ENCODE data around the gene PRSS57. TPM values are rescaled to one million over a fixed set of nuclear protein-coding genes. Genes with fewer than 3 reads are reported as not detected.

Gene PRSS57
- total RNA-seq, 2 experiments from 2014 or later: 0.59 TPM; not detected in 1

DNA sequence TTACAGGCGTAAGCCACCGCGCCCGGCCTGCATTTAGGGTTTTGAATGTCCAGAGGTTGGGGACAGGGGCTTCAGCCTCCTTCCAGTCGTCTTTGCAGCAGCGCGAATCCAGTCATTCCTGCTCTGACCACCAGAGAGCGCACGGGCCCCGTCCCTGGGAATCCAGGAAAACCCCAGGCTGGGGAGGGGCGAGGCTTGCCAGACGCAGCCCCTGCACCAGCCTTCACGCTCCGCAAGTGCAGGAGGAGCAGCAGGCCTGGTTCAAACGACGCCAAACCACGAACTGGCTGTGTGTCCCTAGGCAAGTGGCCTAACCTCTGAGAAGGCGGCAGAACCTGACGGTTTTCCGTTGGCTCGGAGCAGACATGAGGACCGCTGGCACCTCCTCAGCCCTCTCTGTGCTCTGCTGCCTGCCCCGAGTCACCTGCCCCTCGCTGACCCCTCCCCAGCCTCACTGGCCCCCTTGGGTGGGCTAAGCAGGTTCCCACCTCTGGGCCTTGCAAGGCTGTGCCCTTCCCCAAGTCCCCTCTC is 30.3 kb downstream of the PRSS57 start:
- Mint-ChIP-seq H3K4me3 (peak overlapping the region; percentile 22), H3K27me3 (peaks cover 12% of the 10 kb centered on the region), H3K27ac (peak overlapping the region; percentile 84), H3K4me1 (peaks cover 26% of the 10 kb centered on the region), H3K9me3 (ENCODE audit: low read depth) (peaks cover 2% of the 10 kb centered on the region), H3K36me3 (peaks cover 3% of the 10 kb centered on the region)
- ATAC-seq: no peak
- CTCF ChIA-PET: interaction anchor here (0.6 to 3.7 kb wide), 7 partner anchors 14 to 132 kb away, joined by 3 to 40 read pairs (median 3); no protein-coding TSS in a partner anchor
- peak; percentile 81 for DNase-seq

DNA sequence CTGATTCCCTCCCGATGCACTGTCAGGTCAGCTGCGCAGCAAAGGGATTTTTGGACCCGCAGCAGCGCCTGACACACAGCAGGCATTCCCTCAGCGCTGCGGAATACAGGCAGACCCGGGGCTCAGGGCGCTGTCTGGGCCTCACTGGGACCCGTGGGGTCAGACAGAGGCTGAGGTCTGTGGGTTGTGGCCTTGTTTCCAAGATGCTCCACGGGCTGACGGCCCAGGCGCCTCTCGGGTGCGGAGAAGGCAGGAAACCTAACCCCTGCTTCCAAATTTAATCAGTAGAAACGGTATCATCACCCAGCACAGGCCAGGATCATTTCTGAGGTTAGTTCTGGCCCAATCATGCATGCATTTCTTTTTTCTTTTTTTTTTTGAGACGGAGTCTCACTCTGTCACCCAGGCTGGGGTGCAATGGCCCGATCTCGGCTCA is 31.6 kb downstream of the PRSS57 start:
- Mint-ChIP-seq H3K4me1 (peaks cover 36% of the 10 kb centered on the region), H3K4me3 (peak overlapping the region; percentile 75), H3K9me3 (ENCODE audit: low read depth) (no peaks in the 10 kb centered on the region), H3K36me3 (peaks cover 5% of the 10 kb centered on the region), H3K27me3 (peaks cover 5% of the 10 kb centered on the region), H3K27ac (peak overlapping the region; percentile 84)
- no peak for ATAC-seq
- no peak for DNase-seq
- CTCF ChIA-PET: interaction anchor here (0.6 to 3.7 kb wide), 6 partner anchors 16 to 413 kb away, joined by 3 to 40 read pairs (median 4); no protein-coding TSS in a partner anchor

DNA sequence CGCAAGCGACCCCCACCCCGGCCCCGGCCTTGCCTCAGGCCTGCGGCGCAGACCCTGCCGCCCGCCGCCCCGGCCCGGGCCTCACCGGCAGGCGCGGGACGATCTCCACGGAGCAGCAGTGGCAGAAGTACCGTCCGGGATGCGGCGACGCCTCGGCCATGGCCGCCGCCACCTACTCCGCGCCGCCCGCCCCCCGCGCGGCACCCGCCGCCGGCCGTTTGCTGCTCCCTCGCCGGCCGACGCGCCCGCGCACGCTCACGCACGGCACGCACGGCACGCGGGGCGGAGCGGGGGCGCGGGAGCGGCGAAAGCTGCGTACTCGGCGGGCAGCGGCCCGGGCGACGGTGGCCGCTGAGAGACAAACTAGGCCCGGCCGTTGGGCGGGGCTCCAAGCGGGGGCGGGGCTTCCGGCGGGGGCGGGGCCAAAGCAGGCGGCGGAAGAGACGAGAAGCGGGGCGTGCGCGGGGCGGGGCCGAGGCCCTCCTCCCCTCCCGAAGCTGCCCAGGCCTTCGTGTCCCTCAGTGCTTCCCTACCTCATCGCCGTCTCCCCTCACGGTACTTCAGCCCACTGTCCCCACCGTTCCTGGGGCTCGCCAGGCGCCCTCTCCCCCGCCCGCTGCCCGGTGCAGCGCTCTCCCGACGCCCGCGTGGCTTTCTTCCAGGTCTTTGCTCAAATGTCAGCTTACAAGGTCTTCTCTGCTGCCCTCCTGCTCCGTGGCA is 32.1 kb downstream of the PRSS57 start, which contains the start of gene RNF126:
TSS of gene RNF126 (minus strand) at position 253 of the 720 bp plus-strand sequence. CDS start at position 160, 93 bp downstream.
- Mint-ChIP-seq H3K27me3 (no peaks in the 10 kb centered on the region), H3K27ac (peak within 1 kb of the TSS; percentile 95), H3K36me3 (peaks cover 5% of the 10 kb centered on the region), H3K4me3 (peak within 1 kb of the TSS; percentile 94), H3K4me1 (peaks cover 40% of the 10 kb centered on the region), H3K9me3 (ENCODE audit: low read depth) (no peaks in the 10 kb centered on the region)
- ATAC-seq (peak; percentile 65), DNase-seq (peak; percentile 95)
- CTCF ChIA-PET: interaction anchor here (0.6 to 3.7 kb wide), 6 partner anchors 17 to 414 kb away, joined by 3 to 40 read pairs (median 4); no protein-coding TSS in a partner anchor

DNA sequence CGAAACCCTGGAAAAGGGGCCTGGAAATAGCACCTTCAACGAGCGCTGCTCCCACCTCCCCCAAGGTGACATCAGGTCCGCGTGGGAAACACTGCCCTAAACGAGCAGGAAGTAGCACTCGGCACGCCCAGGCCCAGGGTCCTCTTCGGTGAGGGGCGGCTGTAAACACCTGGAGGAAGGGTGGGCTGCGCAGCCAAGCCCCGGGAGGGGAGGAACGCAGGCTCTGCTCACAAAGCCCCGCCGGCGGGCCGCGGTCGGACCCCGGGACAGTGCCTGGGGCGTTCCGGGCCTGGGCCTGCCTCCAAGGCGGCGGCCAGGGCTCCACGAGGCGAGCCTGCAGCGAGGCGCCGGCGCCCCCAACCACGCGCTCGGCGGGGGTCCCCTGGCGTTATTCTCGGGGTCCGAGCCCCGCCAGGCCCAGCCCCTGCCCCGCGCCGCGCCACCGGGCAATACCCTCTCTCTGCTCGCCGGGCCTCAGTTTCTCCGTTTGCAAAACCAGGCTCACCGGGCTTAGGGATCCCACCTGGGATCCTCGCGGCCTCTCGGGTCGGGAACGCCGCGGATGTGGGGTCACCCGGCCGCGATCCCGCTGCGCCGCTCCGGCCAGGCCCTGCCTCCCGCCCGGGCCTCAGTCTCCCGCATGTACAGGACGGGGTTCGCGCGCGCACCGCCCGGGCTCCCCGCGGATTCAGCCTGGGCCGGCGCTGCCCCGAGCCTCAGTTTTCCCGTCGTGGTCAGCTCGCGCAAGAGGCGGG is 32.9 kb downstream of the PRSS57 start:
- CTCF ChIA-PET: interaction anchor here (1.4 to 3.7 kb wide), 5 partner anchors 17 to 152 kb away, joined by 3 to 40 read pairs (median 6); no protein-coding TSS in a partner anchor

DNA sequence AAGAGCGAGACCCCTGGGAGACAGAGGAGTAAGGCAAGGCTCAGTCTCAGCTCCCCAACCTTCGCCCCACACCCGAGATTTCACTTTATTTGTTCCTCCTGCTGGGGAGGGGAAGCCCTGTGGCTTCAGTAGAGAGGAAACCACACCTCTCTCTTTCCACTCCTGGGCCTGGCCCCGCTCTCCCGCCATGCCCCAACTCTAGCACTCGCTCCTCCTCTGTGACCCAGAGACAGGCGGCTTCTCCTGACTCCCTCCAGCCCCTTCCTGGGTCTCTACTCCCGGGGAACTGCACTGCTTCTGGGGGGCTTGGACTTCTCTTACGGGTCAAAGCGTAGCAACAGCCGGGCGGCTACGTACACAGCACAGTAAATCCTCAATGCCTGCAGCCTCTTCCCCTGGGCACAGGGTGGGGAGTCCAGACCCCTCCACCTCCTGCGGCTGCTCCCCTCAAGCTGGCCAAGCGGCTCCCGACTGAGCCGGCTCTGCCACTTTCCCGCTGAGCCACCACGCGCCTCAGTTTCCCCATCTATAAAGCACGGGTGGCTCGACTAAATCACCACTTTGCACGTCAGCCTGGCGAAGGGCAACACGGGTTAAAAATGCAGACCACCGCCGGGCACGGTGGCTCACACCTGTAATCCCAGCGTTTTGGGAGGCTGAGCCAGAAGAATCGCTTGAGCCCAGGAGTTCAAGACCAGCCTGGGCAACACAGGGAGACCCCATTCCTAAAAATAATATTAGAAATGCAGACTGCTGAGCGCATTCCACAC is 33.6 kb downstream of the PRSS57 start:
- Mint-ChIP-seq H3K4me3 (peak overlapping the region; percentile 94), H3K36me3 (peaks cover 5% of the 10 kb centered on the region), H3K9me3 (ENCODE audit: low read depth) (no peaks in the 10 kb centered on the region), H3K27ac (peak overlapping the region; percentile 95), H3K27me3 (no peaks in the 10 kb centered on the region), H3K4me1 (peaks cover 47% of the 10 kb centered on the region)
- ATAC-seq (peak; percentile 48), DNase-seq (peak; percentile 83)
- CTCF ChIA-PET: interaction anchor here (1.6 to 2.2 kb wide), 2 partner anchors 18 to 151 kb away, joined by 5 to 9 read pairs; no protein-coding TSS in a partner anchor

More for the DNA sequence above, 32.9 kb downstream of the PRSS57 start:
- peak overlapping the region; percentile 95 for H3K27ac Mint-ChIP-seq
- peak; percentile 87 for DNase-seq
- peak; percentile 43 for ATAC-seq
- H3K9me3 Mint-ChIP-seq (ENCODE audit: low read depth): no peaks in the 10 kb centered on the region
- no peaks in the 10 kb centered on the region for H3K27me3 Mint-ChIP-seq
- H3K4me1 Mint-ChIP-seq: peaks cover 42% of the 10 kb centered on the region
- peak overlapping the region; percentile 94 for H3K4me3 Mint-ChIP-seq
- H3K36me3 Mint-ChIP-seq: peaks cover 5% of the 10 kb centered on the region

DNA sequence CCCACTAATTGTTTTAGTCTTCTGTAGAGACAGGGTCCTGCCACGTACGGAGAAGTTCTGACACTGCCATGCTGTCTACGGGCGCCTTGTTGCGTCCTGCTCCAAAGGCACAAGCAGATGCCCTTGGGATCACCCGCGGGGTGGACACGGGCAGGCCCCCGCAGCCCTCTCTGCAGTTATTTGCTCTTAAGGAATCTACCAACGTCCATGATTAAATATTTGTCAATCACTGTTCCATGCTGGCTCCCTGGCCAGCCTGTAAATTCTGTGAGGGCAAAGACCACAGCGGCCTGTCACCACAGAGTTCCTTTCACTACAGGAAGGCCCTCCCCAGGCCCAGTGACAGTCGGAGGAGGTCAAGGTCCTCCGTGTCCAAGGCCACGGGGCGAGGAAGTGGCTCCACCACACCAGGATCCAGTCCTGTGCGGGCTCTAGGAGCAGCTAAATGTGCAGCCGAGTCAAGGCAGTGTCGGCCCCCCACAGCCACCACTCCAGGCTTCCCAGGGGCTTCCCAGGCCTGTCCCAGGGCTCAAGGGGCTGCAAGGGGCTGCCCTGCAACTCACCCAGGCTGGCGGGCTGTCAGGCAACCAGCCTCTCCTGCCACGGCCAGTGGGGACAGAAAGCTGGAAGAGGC is 34.3 kb downstream of the PRSS57 start:
- ATAC-seq (no peak), DNase-seq (no peak)
- CTCF ChIA-PET: interaction anchor here (0.9 to 2.2 kb wide), 4 partner anchors 19 to 323 kb away, joined by 3 to 9 read pairs (median 4); partner anchors contain the start of gene WDR18
- Mint-ChIP-seq H3K4me3 (peak overlapping the region; percentile 94), H3K27me3 (no peaks in the 10 kb centered on the region), H3K4me1 (peaks cover 48% of the 10 kb centered on the region), H3K27ac (peak overlapping the region; percentile 95), H3K9me3 (ENCODE audit: low read depth) (no peaks in the 10 kb centered on the region), H3K36me3 (peaks cover 5% of the 10 kb centered on the region)

DNA sequence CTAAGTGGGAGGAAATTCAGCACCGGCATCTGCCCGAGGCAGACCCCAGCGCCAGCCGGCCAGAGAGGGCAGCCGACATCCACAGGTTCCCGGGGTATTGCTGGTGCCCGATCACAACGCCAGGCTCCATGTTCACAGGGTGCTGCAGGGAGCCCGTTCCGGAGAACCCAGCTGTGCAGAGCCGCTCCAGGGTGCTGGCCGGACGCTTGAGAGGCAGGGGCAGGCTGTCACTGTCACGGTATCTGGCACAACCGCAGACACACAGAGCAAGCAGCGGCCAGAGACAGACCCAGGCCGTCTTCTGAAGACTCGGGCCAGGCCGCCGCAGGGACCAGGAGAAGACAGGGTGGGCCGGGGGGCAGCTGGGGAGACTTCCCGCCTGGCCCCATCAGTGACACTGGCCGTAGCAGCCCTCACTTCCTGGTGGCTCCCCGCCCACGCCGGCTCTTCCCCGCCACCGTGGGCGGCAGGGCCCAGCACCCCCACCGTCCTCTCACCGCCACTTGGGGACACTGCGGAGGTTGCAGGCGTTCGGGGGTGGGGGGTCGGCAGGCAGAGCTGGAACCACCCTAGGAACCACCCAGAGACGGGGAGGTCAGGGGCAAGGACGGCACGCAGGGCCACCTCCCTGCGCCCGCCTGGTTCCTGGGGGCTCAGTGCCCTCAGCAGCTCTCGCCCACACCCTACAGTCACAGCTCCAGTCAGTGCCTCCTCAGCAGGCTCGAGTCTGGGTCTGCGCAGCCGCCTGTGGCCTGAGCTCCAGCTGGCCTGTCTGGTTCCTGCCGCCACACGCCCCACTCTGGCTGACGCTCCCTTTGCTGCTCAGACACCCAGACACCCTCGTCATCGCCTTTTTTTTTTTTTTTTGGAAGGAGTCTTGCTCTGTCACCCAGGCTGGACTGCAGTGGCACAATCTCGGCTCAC is 36.1 kb downstream of the PRSS57 start:
- no peaks in the 10 kb centered on the region for H3K27me3 Mint-ChIP-seq
- CTCF ChIA-PET: no interaction called here
- ATAC-seq (no peak), DNase-seq (no peak)
- H3K4me3 Mint-ChIP-seq: peak overlapping the region; percentile 94
- H3K36me3 Mint-ChIP-seq: peaks cover 9% of the 10 kb centered on the region
- peak overlapping the region; percentile 64 for H3K27ac Mint-ChIP-seq
- H3K4me1 Mint-ChIP-seq: peaks cover 46% of the 10 kb centered on the region
- no peaks in the 10 kb centered on the region for H3K9me3 Mint-ChIP-seq (ENCODE audit: low read depth)

DNA sequence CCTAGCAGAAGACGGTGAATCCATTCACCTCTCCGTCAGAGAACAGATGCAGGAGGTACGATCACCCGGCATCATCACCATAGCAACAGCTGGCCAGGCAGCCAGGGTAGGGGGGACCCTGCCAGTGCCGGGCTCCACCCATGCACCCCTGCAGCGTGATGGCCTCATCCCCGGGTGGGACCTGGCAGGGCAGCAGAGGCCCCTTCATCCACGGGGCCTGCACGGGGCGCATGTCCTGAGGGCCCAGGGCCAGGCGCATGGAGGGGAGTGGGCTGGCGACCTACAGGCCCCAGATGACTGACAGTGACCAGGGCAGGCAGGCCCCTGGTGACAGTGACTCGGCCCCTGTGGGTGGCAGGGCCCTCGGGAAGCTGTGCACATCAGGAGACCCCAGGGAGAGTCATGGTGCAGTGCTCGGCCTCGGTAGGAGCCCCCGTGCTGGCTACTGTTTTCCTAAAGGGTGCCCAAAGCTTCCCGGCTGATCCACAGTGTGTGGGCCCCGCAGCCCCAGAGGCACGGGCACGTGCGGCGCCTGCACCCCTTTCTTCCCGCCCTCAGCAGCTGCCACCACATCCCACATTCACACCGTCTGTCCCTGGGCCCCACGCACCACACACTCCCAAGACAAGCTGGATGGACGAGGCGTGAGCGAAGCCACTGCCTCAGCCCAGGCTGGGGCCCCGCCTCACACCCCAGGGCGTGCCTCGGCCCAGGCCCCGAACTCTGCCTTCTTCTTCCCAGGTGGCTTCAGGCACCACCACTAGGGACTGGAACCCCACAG is 37.0 kb downstream of the PRSS57 start:
- H3K36me3 Mint-ChIP-seq: peaks cover 13% of the 10 kb centered on the region
- CTCF ChIA-PET: no interaction called here

DNA sequence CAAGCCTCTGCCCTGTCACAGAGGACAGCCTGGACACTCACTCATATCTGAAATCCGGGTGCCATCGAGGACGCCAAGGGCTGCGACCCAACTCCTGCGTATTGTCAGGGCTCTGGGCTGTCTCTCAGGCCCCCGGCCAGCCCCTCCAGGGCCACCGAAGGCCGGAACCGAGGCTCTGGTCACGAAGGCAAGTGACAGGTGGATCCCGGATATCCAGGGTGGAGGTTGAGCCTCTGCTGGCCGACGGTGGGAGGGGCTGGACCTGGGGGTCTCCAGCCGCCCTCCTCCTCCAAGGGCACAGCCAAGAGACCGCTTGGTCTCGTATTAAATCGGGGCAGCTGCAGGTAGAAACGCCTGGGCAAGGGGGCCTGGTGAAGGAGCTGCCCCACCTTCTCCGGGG is 37.6 kb downstream of the PRSS57 start:
- Mint-ChIP-seq H3K27ac (no peak overlapping the region), H3K36me3 (peaks cover 15% of the 10 kb centered on the region), H3K4me1 (peaks cover 38% of the 10 kb centered on the region), H3K9me3 (ENCODE audit: low read depth) (no peaks in the 10 kb centered on the region), H3K27me3 (no peaks in the 10 kb centered on the region), H3K4me3 (no peak overlapping the region)
- CTCF ChIA-PET: no interaction called here
- DNase-seq: no peak
- no peak for ATAC-seq

More for the DNA sequence above, 37.0 kb downstream of the PRSS57 start:
- DNase-seq (no peak), ATAC-seq (no peak)
- no peak overlapping the region for H3K4me3 Mint-ChIP-seq
- H3K27me3 Mint-ChIP-seq: no peaks in the 10 kb centered on the region
- H3K27ac Mint-ChIP-seq: no peak overlapping the region
- peaks cover 38% of the 10 kb centered on the region for H3K4me1 Mint-ChIP-seq
- no peaks in the 10 kb centered on the region for H3K9me3 Mint-ChIP-seq (ENCODE audit: low read depth)

DNA sequence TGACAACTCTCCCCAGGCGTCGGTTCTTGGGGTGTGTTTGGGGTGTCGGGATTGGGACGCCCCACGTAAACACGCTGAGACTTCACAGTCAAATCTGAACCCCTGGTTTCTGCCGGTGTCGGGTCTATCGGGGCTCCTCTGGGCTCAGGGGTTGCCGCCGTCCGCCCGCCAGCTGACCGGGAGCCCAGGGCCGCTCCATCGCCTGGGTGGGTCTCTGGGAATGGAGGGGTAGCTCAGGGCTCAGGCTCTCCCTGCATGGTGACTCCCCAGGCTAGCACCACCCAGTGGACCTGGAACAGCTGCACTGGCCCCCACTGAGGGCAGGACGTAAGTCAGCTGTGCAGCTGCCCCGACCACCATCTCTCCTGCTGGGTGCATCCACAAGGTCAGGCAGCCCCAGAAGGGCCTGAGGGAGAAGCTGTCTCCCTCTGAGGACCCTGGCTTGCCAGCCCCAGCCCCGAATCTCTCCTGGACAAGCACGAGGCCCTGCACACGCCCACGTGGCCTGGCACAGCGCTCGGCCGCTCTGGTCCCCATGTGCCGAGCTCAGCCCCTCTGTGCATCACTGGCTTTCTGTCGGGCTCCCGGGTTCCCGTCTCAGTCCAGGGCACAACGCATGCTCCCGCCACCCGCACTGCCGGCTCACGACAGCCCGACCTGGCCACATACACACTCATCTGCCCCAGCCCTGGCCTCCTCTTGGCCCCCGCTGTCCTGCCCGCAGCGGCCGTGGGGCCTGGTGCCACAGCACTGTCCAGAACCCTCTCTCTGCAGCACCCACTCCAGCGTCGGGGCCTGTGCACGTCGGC is 38.3 kb downstream of the PRSS57 start:
- CTCF ChIA-PET: interaction anchor here (1.1 to 2.2 kb wide), 2 partner anchors 47 to 77 kb away, joined by 3 to 6 read pairs; no protein-coding TSS in a partner anchor
- H3K27ac Mint-ChIP-seq: no peak overlapping the region
- peaks cover 15% of the 10 kb centered on the region for H3K36me3 Mint-ChIP-seq

More for the DNA sequence above, 38.3 kb downstream of the PRSS57 start:
- DNase-seq: no peak
- H3K4me1 Mint-ChIP-seq: peaks cover 38% of the 10 kb centered on the region
- H3K27me3 Mint-ChIP-seq: no peaks in the 10 kb centered on the region
- no peak overlapping the region for H3K4me3 Mint-ChIP-seq
- no peaks in the 10 kb centered on the region for H3K9me3 Mint-ChIP-seq (ENCODE audit: low read depth)
- ATAC-seq: no peak

Measured in activated CD8-positive, alpha-beta memory T cell treated with anti-CD3 and anti-CD28 coated beads, Interleukin-2, amount 10 ng/mL, durations not matched to agents 7 days and 5 days (primary cell).